Smooth muscle cell (in vitro differentiated cells): Measurements from ENCODE around the gene PLEKHA6. TPM values are rescaled to one million over a fixed set of nuclear protein-coding genes. Genes with fewer than 3 reads are reported as not detected.

Source experiments
- DNase-seq: peaks from one replicate; lab custom pipeline; 2025; ENCODE audit not compliant: unreplicated experiment; lab: John Stamatoyannopoulos, UW
- H2AFZ ChIP-seq: fragments of 200-600 bp; sonication (generic); 2 replicates; pipeline ENCODE4 v1.6.0; 2016; ENCODE audit warnings: antibody characterized with exemption, low read depth, mild to moderate bottlenecking
- H3F3A ChIP-seq: fragments of 200-600 bp; sonication (generic); 2 replicates; pipeline ENCODE4 v1.6.0; 2017; ENCODE audit warnings: antibody characterized with exemption, low read depth
- H3K27ac ChIP-seq: fragments of 200-600 bp; sonication (generic); 2 replicates; pipeline ENCODE4 v1.5.1; 2016; ENCODE audit warnings: low read depth, mild to moderate bottlenecking
- H3K27me3 ChIP-seq: fragments of 200-600 bp; sonication (generic); 2 replicates; pipeline ENCODE4 v1.6.1; 2016; ENCODE audit warnings: low read depth, mild to moderate bottlenecking
- H3K36me3 ChIP-seq: fragments of 200-600 bp; sonication (generic); 2 replicates; pipeline ENCODE4 v1.5.1; 2016; ENCODE audit warnings: low read depth
- H3K4me1 ChIP-seq: fragments of 200-600 bp; sonication (generic); 2 replicates; pipeline ENCODE4 v1.5.1; 2016; ENCODE audit warnings: low read depth
- H3K4me2 ChIP-seq: fragments of 200-600 bp; sonication (generic); 2 replicates; pipeline ENCODE4 v1.6.0; 2016; ENCODE audit warnings: mild to moderate bottlenecking
- H3K4me3 ChIP-seq: fragments of 200-600 bp; sonication (generic); 2 replicates; pipeline ENCODE4 v1.5.1; 2016; ENCODE audit warnings: mild to moderate bottlenecking
- H3K79me2 ChIP-seq: fragments of 200-600 bp; sonication (generic); 2 replicates; pipeline ENCODE4 v1.6.0; 2016; ENCODE audit warnings: low read depth, mild to moderate bottlenecking
- H3K9ac ChIP-seq: fragments of 200-600 bp; sonication (generic); 2 replicates; pipeline ENCODE4 v1.6.0; 2016; ENCODE audit warnings: low read depth
- H3K9me3 ChIP-seq: fragments of 200-600 bp; sonication (generic); replicated peaks from 2 replicates; pipeline ENCODE4 v1.5.1; 2016; ENCODE audit warnings: low read depth
- H4K20me1 ChIP-seq: fragments of 200-600 bp; sonication (generic); 2 replicates; pipeline ENCODE4 v1.6.0; 2016; ENCODE audit warnings: low read depth
- CTCF ChIP-seq: fragments of 200-600 bp; sonication (generic); IDR thresholded peaks from 2 replicates; pipeline ENCODE4 v1.5.1; 2017; ENCODE audit warnings: borderline replicate concordance, mild to moderate bottlenecking, antibody characterized with exemption; ENCODE audit not compliant: insufficient read depth, poor library complexity, severe bottlenecking
- WGBS: methylation state at CpG from one replicate; pipeline ENCODE4 v1.1.7; 2016; ENCODE audit warnings: low lambda C conversion rate; 5-methylcytosine and 5-hydroxymethylcytosine counted together
- polyA plus RNA-seq: library from polyadenylated mRNA; unstranded; fragments of >200 nt; fragmentation: Nextera tagmentation; extraction: Ambion mirVana; gene quantifications from 2 replicates; pipeline ENCODE4 v1.2.1, GENCODE V29; 2016
- total RNA-seq: library from RNA; depleted of rRNA; stranded (reverse); fragments of >200 nt; gene quantifications from 2 replicates; pipeline ENCODE4 v1.2.3, GENCODE V29; 2014

PLEKHA6 gene
- total and polyA plus RNA-seq, 2 experiments from 2014 or later, result 0.45 to 0.85 TPM

GRCh38 chr1:204341380-204341779, 18.3 kb downstream of the PLEKHA6 start:
- peak overlapping the region; percentile 69 for H3K4me2 ChIP-seq
- no peak overlapping the region for H2AFZ ChIP-seq
- no peaks in the 10 kb centered on the region for H3K79me2 ChIP-seq
- no peaks in the 10 kb centered on the region for H3K36me3 ChIP-seq
- no peak overlapping the region for H3K4me3 ChIP-seq
- H3K27ac ChIP-seq, result peak overlapping the region; percentile 44
- peaks cover 33% of the 10 kb centered on the region for H3K4me1 ChIP-seq
- no peak for TF ChIP-seq CTCF
- no peak for DNase-seq
- no peaks in the 10 kb centered on the region for H3K9me3 ChIP-seq
- H3F3A ChIP-seq, result no peaks in the 10 kb centered on the region
- no peaks in the 10 kb centered on the region for H4K20me1 ChIP-seq
- no peaks in the 10 kb centered on the region for H3K27me3 ChIP-seq
- no peak overlapping the region for H3K9ac ChIP-seq

- Histone ChIP-seq H3F3A (no peaks in the 10 kb centered on the region), H3K9me3 (no peaks in the 10 kb centered on the region), H3K27ac (no peak overlapping the region), H3K4me3 (no peak overlapping the region), H3K27me3 (no peaks in the 10 kb centered on the region), H3K79me2 (no peaks in the 10 kb centered on the region), H2AFZ (no peak overlapping the region), H3K4me1 (peaks cover 37% of the 10 kb centered on the region), H4K20me1 (no peaks in the 10 kb centered on the region), H3K4me2 (no peak overlapping the region), H3K36me3 (no peaks in the 10 kb centered on the region), H3K9ac (no peak overlapping the region)
- 82% methylated on average over 12 of the region's 12 CpGs for WGBS
- DNase-seq, result no peak
- TF ChIP-seq CTCF, result no peak
These were observed 19.4 kb downstream of the PLEKHA6 start for GRCh38 chr1:204340081-204340889.

- H3K79me2 ChIP-seq, result no peaks in the 10 kb centered on the region
- no peak for DNase-seq
- H3K27me3 ChIP-seq, result no peaks in the 10 kb centered on the region
- no peak overlapping the region for H3K4me2 ChIP-seq
- TF ChIP-seq CTCF, result no peak
- H3K27ac ChIP-seq, result no peak overlapping the region
- H3K4me3 ChIP-seq, result no peak overlapping the region
- H3F3A ChIP-seq, result no peaks in the 10 kb centered on the region
- H3K9ac ChIP-seq, result no peak overlapping the region
- H3K4me1 ChIP-seq, result peaks cover 37% of the 10 kb centered on the region
- H3K9me3 ChIP-seq, result no peaks in the 10 kb centered on the region
- no peaks in the 10 kb centered on the region for H4K20me1 ChIP-seq
- H2AFZ ChIP-seq, result no peak overlapping the region
- no peaks in the 10 kb centered on the region for H3K36me3 ChIP-seq
These were observed 20.2 kb downstream of the PLEKHA6 start for GRCh38 chr1:204339541-204339940.

- Histone ChIP-seq H3F3A (no peaks in the 10 kb centered on the region), H3K9ac (no peak overlapping the region), H3K4me2 (no peak overlapping the region), H3K79me2 (no peaks in the 10 kb centered on the region), H3K27ac (no peak overlapping the region), H3K36me3 (no peaks in the 10 kb centered on the region), H3K27me3 (no peaks in the 10 kb centered on the region), H3K4me3 (no peak overlapping the region), H3K9me3 (no peaks in the 10 kb centered on the region), H2AFZ (no peak overlapping the region), H3K4me1 (peaks cover 37% of the 10 kb centered on the region), H4K20me1 (no peaks in the 10 kb centered on the region)
- TF ChIP-seq CTCF, result no peak
- 96% methylated on average over 12 of the region's 12 CpGs for WGBS
- no peak for DNase-seq
These were observed 20.7 kb downstream of the PLEKHA6 start for GRCh38 chr1:204338997-204339396.
